SKM-1 (cell line): ENCODE data around the gene FGFR1OP2.
"Not testable (repeated sequence)": the region's sequence is repeated elsewhere in the genome, so short reads cannot be mapped to it uniquely, and the experiment has no call there.

Experiments
- DNase-seq: peaks from one replicate; lab custom pipeline; 2025; ENCODE audit not compliant: unreplicated experiment; lab: John Stamatoyannopoulos, UW

Gene FGFR1OP2

GRCh38 chr12:26940516-26941214 is 2.4 kb downstream of the FGFR1OP2 start:
- DNase-seq = no peak

GRCh38 chr12:26941215-26941594 is 2.9 kb downstream of the FGFR1OP2 start:
- no peak for DNase-seq

DNA sequence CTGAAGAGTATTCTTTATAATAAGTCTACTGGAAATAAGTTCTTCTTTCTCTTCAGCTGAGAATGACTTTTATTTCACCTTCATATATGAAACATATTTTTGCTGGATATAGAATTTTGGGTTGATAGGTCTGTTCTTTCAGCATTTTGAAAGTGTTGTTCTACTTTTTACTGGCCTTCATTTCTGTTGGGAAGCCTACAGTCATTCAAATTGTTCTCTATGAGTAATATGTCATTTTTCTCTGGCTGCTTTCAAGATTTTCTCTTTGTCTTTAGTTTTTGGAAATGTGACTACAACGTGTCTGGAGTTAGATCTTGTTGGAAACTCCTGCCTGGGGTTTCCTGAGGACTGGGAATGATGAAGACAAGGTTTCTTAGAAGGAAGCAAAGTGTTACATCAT is 10.0 kb downstream of the FGFR1OP2 start:
- no peak for DNase-seq

- DNase-seq = no peak
These were observed 15.2 kb downstream of the FGFR1OP2 start for GRCh38 chr12:26953447-26953846.

DNA sequence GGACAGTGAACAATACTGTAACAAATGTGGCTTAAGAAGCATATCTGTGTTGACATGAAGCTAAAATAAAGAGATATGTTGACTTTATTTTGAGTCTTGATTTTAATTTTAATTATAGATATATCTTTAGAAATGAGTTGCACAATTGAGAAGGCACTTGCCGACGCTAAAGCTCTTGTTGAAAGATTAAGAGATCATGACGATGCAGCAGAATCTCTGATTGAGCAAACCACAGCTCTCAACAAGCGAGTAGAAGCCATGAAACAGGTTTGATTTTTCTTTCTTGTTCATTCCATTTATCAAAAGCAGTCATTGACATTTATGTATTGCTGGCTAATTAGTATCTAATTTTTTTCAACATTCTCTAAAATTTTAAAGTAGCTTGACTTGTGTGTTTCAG is 15.8 kb downstream of the FGFR1OP2 start:
- no peak for DNase-seq

- not testable (repeated sequence) for DNase-seq
These were observed 23.1 kb downstream of the FGFR1OP2 start for GRCh38 chr12:26961391-26961790.

DNA sequence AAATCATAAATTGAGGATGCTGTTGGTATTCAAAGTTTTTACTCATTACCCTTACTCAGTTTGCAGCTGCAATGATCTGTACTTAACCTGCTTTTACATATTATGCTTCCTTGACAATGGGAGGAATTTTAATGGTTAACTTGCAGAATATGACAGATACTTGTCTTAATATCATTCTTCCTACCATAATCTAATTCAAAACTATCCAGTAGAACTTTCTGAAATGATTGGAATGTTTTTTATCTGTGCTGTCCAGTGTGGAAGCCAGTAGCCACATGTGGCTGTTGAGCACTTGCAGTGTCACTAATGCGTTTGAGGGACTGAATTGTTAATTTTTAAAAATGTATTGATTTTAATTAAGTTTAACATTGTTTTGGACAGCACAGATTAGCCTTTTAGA is 23.5 kb downstream of the FGFR1OP2 start:
- DNase-seq = no peak

DNA sequence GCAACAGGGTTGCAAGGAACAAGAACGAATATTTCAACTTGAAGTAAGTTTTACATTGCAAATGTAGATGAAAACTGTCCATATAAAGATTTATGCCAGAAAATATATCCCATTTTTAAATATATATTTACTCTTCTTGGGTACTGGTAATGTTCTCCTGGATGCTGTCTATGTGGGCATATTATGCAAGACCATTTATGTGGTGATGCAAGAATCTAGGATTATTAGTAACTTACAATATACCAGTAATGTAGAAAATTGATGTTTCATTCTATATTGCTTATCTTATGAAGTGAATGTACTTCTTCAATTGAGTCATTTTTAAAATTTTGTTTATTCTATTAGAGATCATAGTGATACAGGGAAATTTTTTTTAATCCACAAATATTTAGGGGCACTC is 25.1 kb downstream of the FGFR1OP2 start:
- no peak for DNase-seq

GRCh38 chr12:26966842-26967241 is 28.6 kb downstream of the FGFR1OP2 start:
- no peak for DNase-seq

- no peak for DNase-seq
These were observed 31.9 kb downstream of the FGFR1OP2 start for GRCh38 chr12:26970136-26970535.

- DNase-seq = no peak
These were observed 33.7 kb downstream of the FGFR1OP2 start for GRCh38 chr12:26971963-26972362.

- no peak for DNase-seq
These were observed 38.4 kb downstream of the FGFR1OP2 start for GRCh38 chr12:26976687-26977086.

DNA sequence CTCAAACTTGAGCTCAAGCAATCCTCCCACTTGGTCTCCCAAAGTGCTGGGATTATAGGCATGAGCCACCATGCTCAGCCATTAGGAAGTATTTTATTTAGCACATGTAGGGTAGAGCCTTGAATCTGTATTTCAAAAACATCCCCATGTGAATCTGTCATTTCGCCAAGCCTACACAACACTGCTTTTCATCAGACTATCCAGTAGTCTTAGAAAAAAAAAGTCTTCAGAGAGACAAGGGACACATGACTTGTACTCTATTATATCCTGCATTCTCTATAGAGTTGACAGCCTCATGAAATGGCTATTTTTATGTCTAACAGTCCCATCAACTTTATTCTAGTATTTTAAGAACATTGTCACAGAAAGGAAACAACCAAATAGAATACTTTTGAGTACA is 40.5 kb downstream of the FGFR1OP2 start:
- no peak for DNase-seq

DNA sequence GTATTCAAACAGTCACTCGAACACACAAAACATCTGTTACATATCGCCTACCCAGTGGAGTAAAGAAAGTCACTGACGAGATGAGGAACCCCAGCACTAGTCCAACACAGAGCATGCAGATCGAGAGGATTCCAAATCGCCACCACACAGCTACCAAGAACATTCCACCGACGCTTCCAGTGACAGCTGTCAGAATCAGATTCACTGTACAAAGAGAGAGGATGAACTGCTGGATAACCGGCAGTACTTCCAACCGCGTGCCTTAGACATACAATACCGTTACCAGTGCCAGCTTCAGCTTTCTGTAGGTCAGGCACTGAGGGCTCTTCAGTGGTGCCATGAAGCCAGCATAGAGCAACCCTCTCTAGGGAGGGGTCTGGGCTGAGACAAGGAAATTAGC is 41.5 kb downstream of the FGFR1OP2 start:
- DNase-seq = no peak

DNA sequence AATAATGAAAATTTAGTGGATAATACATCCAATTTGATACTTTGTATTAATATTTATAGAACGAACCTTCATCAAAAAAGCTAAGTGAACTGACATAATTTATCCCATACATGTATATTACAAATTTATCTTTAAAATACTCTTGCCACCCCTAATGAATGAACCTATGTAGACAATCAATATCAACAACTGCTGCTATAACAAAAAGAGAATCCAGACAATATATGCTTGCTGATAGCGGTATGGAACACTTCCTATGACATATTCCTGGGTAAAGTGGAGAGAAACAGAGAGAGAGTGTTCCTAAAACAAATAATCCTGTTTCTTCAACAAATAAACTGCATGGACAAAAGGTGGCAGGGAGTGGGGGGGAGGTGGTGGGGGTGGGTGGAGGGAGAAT is 44.6 kb downstream of the FGFR1OP2 start:
- no peak for DNase-seq

- no peak for DNase-seq
These were observed 49.6 kb downstream of the FGFR1OP2 start for GRCh38 chr12:26987634-26988424.

DNA sequence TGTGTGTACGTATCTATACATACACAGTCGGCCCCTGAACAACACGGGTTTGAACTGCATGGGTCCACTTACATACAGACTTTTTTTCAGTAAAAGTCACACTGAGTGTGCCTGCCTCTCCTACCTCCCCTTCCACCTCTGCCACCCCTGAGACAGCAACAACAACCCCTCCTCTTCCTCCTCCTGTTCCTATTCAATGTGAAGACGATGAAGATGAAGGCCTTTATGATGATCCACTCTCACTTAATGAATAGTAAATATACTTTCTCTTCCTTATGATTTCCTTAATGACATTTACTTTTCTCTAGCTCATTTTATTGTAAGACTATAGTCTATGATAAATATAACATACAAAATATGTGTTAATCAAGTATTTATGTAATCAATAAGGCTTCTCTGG is 50.4 kb downstream of the FGFR1OP2 start:
- DNase-seq = no peak

DNA sequence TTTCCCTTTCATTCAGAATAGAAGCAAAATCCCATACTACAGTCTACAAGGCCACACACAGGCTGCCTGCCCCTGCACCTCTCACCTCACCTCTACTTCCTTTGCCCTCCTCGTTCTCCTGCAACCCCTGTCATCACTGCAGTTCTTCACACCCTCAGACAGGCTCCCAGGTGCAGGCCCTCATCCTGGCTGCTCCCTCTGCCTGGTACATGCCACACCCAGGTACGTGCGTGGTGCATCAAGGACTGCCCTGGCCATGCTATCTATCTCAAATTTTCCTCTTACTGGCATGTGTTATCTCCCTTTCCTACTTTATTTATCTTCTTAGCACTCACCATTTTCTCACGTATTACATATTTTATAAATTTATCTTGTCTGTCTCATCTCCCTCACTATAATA is 51.6 kb downstream of the FGFR1OP2 start:
- no peak for DNase-seq

DNA sequence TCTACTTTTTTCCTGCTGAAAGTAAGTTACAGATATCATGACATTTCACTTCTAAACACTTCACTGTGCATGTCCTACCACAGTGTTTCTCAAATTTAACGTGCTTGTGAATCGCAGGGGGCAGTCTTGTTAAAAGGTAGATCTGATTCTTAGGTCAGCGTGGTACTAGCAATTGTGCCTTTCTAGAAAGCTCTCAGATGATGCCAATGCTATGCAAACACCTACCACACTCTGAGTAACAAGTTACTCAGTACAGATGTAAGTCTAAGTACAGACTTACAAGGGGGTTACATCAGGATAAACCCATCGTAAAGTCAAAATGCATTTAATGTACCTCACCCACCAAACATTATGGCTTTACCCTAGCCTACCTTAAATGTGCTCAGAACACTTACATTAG is 53.6 kb downstream of the FGFR1OP2 start:
- no peak for DNase-seq

DNA sequence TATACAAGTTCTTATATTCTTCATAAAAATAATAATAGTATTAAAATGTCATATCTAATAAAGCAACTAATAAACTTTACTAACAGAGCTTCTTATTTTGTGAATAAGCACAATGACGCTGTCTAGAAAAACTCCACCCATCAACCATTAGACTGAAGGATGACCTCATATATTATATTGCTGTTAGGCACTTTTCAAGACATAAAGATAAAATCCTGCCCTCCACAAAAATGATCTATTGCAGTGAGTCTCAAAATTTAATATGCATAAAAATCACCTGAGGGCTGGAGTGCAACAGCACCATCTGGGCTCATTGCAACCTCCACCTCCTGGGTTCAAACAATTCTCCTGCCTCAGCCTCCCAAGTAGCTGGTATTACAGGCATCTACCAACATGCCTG is 55.8 kb downstream of the FGFR1OP2 start:
- no peak for DNase-seq

GRCh38 chr12:26995706-26996105 is 57.4 kb downstream of the FGFR1OP2 start:
- DNase-seq = no peak

DNA sequence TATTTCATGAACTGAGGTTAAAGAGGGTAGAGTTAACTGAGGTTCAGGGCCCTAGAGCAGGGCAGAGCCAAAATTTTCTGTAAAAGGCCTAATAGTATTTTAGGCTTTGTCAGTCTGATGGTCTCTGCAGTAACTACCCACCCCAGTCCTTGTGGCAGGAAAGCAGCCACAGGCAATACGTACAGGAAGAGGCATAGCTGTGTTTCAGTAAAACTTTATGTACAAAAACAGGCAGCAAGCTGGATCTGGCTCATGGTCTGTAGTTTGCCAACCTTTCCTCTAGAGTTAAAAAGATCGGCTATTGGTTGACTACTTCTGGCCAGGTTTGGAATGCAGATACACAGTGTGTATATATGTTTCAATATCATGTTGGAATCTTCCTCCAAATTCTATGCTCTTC is 58.7 kb downstream of the FGFR1OP2 start:
- DNase-seq = no peak

DNA sequence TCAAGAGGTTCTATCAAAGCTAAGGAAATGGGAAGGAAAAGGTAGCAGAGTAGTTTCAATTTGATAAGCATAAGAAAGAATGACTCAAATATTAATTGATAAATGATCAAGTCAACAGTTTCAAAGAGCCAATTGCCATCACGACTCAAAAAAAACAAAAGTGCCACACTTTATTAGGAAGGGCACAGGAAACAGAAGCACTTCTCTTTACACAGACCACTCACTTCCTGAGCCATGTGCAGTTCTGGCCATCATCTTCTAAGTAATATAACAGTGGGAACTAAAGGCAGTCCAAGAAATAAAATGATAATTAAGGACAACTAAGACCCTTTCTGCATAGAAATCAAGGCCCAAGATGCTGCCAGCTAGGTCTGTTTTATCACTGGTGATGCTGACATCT is 62.7 kb downstream of the FGFR1OP2 start:
- DNase-seq = no peak
